ENCODE results near the gene ITPR3.
A peak's percentile ranks its signal among the peaks of the same experiment; 100 is the strongest.

ITPR3 gene

GRCh38 chr6:33620856-33621710 lies at the start of gene ITPR3:
TSS of gene ITPR3 (plus strand) at chr6:33621322. CDS start at chr6:33621603, 281 bp downstream.
- Mint-ChIP-seq H3K27me3 (ENCODE audit: low read depth, poor library complexity) (peaks cover 76% of the 10 kb centered on the region), H3K27ac (no peak within 1 kb of the TSS), H3K4me3 (peak within 1 kb of the TSS; percentile 88), H3K9me3 (no peaks in the 10 kb centered on the region), H3K36me3 (ENCODE audit: low read depth) (no peaks in the 10 kb centered on the region), H3K4me1 (peaks cover 23% of the 10 kb centered on the region)
- TF ChIP-seq CTCF (IDR thresholded peaks at IDR 0.05) = no peak
- DNase-seq = peak; percentile 49

GRCh38 chr6:33571637-33572316 lies 49.3 kb upstream of the ITPR3 start:
- Mint-ChIP-seq H3K4me1 (peaks cover 47% of the 10 kb centered on the region), H3K9me3 (no peaks in the 10 kb centered on the region), H3K36me3 (ENCODE audit: low read depth) (peaks cover 10% of the 10 kb centered on the region), H3K27me3 (ENCODE audit: low read depth, poor library complexity) (no peaks in the 10 kb centered on the region), H3K4me3 (peak overlapping the region; percentile 90), H3K27ac (peak overlapping the region; percentile 60)
- no peak for TF ChIP-seq CTCF (IDR thresholded peaks at IDR 0.05)
- DNase-seq = no peak

- Mint-ChIP-seq H3K4me1 (peaks cover 34% of the 10 kb centered on the region), H3K4me3 (no peak overlapping the region), H3K9me3 (no peaks in the 10 kb centered on the region), H3K27ac (no peak overlapping the region), H3K27me3 (ENCODE audit: low read depth, poor library complexity) (no peaks in the 10 kb centered on the region), H3K36me3 (ENCODE audit: low read depth) (peaks cover 11% of the 10 kb centered on the region)
- no peak for TF ChIP-seq CTCF (IDR thresholded peaks at IDR 0.05)
- no peak for DNase-seq
These were observed 45.9 kb upstream of the ITPR3 start for GRCh38 chr6:33575211-33575610.

- peaks cover 11% of the 10 kb centered on the region for H3K36me3 Mint-ChIP-seq (ENCODE audit: low read depth)
These were observed 44.5 kb upstream of the ITPR3 start for GRCh38 chr6:33576668-33577067.

GRCh38 chr6:33577106-33577535 lies 44.0 kb upstream of the ITPR3 start:
- no peak for DNase-seq
- Mint-ChIP-seq H3K4me1 (peaks cover 19% of the 10 kb centered on the region), H3K27me3 (ENCODE audit: low read depth, poor library complexity) (no peaks in the 10 kb centered on the region), H3K36me3 (ENCODE audit: low read depth) (peaks cover 11% of the 10 kb centered on the region), H3K9me3 (no peaks in the 10 kb centered on the region), H3K4me3 (no peak overlapping the region), H3K27ac (no peak overlapping the region)
- TF ChIP-seq CTCF (IDR thresholded peaks at IDR 0.05) = no peak

More at GRCh38 chr6:33576668-33577067, 44.5 kb upstream of the ITPR3 start:
- Mint-ChIP-seq H3K4me3 (no peak overlapping the region), H3K27ac (no peak overlapping the region), H3K27me3 (ENCODE audit: low read depth, poor library complexity) (no peaks in the 10 kb centered on the region), H3K9me3 (no peaks in the 10 kb centered on the region), H3K4me1 (peaks cover 24% of the 10 kb centered on the region)
- no peak for TF ChIP-seq CTCF (IDR thresholded peaks at IDR 0.05)
- no peak for DNase-seq

All from nephron progenitor cell (in vitro differentiated cells).